Central memory CD8-positive, alpha-beta T cell (primary cell): ENCODE measurements around the gene TRAPPC12.
"Not testable (repeated sequence)": the region's sequence is repeated elsewhere in the genome, so short reads cannot be mapped to it uniquely, and the experiment has no call there.

Experiments used
- ATAC-seq: fragments of 150-1000 bp; cut with Tn5 transposase; replicated peaks from 2 replicates; pipeline ENCODE4 v1.10.0; 2022; ENCODE audit warnings: mild to moderate bottlenecking, moderate FRiP score, moderate number of reproducible peaks; ENCODE audit not compliant: poor library complexity, severe bottlenecking; ENCODE audit errors: extremely low read depth
- DNase-seq, 2 donors: peaks; one replicate each; pipeline ENCODE4 v3.0.0; 2021; ENCODE audit warnings: low spot score in 2 of 2
- H3K27ac Mint-ChIP-seq: one replicate; pipeline ENCODE4 v1.8.0; 2022; ENCODE audit warnings: low read depth, mild to moderate bottlenecking, moderate library complexity, mixed read lengths
- H3K27me3 Mint-ChIP-seq: one replicate; pipeline ENCODE4 v1.8.0; 2022; ENCODE audit warnings: mixed read lengths
- H3K36me3 Mint-ChIP-seq: one replicate; pipeline ENCODE4 v1.8.0; 2022; ENCODE audit warnings: mild to moderate bottlenecking, moderate library complexity, mixed read lengths; ENCODE audit not compliant: insufficient read depth
- H3K4me1 Mint-ChIP-seq: one replicate; pipeline ENCODE4 v1.8.0; 2022; ENCODE audit warnings: mixed read lengths
- H3K4me3 Mint-ChIP-seq: one replicate; pipeline ENCODE4 v1.8.0; 2022; ENCODE audit warnings: mild to moderate bottlenecking, moderate library complexity, mixed read lengths
- H3K9me3 Mint-ChIP-seq: one replicate; pipeline ENCODE4 v1.8.0; 2022; ENCODE audit warnings: mixed read lengths

TRAPPC12 gene

DNA sequence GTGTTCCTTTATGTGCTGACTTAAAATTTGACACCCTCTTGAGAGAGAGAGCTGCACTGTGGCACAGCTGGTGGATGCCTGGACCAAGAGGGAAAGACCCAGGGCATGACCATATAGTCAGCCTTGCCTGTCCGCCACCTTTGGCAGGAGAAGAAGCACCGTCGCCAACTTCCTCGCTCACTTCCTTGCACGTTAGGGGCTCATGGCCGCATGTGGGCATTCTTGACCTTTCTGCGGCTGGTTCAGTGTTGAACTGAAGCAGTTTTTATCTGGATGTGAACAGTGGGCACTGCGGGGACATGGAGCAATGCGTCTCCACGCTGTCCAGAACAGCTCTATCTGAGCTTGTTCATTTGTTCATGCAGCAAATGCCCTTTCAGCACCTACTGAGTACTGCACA lies 66.9 kb downstream of the TRAPPC12 start:
- Mint-ChIP-seq H3K27ac (no peak overlapping the region), H3K36me3 (peaks cover 25% of the 10 kb centered on the region), H3K27me3 (no peaks in the 10 kb centered on the region), H3K4me1 (peaks cover 8% of the 10 kb centered on the region), H3K9me3 (no peaks in the 10 kb centered on the region), H3K4me3 (no peak overlapping the region)
- no peak for DNase-seq
- ATAC-seq, result no peak

DNA sequence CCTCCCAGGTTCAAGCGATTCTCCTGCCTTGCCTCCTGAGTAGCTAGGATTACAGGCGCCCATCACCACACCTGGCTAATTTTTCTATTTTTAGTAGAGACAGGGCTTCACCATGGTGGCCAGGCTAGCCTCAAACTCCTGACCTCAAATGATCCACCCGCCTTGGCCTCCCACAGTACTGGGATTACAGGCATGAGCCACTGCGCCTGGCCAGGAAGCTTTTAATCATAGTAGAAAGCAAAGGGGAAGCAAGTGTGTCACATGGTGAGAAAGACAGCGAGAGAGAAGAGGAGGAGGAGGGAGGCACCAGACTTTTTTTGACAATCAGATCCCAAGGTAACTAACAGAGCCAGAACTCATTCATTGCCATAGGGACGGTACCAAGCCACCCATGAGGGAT lies 67.7 kb downstream of the TRAPPC12 start:
- H3K4me1 Mint-ChIP-seq, DNase-seq, ATAC-seq, H3K4me3 Mint-ChIP-seq, H3K9me3 Mint-ChIP-seq, H3K27me3 Mint-ChIP-seq: not testable (repeated sequence)
- Mint-ChIP-seq H3K27ac (peak overlapping the region; percentile 41), H3K36me3 (peaks cover 23% of the 10 kb centered on the region)

- Mint-ChIP-seq H3K9me3 (no peaks in the 10 kb centered on the region), H3K36me3 (peaks cover 23% of the 10 kb centered on the region), H3K4me1 (peaks cover 5% of the 10 kb centered on the region), H3K27ac (peak overlapping the region; percentile 46), H3K4me3 (no peak overlapping the region), H3K27me3 (no peaks in the 10 kb centered on the region)
- ATAC-seq (no peak), DNase-seq (no peak)
Observed at GRCh38 chr2:3447789-3448317, 68.4 kb downstream of the TRAPPC12 start.

- not testable (repeated sequence) for H3K27me3 Mint-ChIP-seq, H3K4me1 Mint-ChIP-seq, ATAC-seq, DNase-seq, H3K9me3 Mint-ChIP-seq, H3K4me3 Mint-ChIP-seq
- peaks cover 22% of the 10 kb centered on the region for H3K36me3 Mint-ChIP-seq
- H3K27ac Mint-ChIP-seq, result peak overlapping the region; percentile 46
Observed at GRCh38 chr2:3448441-3448911, 69.0 kb downstream of the TRAPPC12 start.

GRCh38 chr2:3449086-3449485 lies 69.6 kb downstream of the TRAPPC12 start:
- H3K27ac Mint-ChIP-seq, result no peak overlapping the region
- H3K4me1 Mint-ChIP-seq, result peaks cover 5% of the 10 kb centered on the region
- DNase-seq (no peak), ATAC-seq (no peak)
- H3K27me3 Mint-ChIP-seq, result no peaks in the 10 kb centered on the region
- H3K4me3 Mint-ChIP-seq, result no peak overlapping the region
- peaks cover 18% of the 10 kb centered on the region for H3K36me3 Mint-ChIP-seq
- no peaks in the 10 kb centered on the region for H3K9me3 Mint-ChIP-seq

DNA sequence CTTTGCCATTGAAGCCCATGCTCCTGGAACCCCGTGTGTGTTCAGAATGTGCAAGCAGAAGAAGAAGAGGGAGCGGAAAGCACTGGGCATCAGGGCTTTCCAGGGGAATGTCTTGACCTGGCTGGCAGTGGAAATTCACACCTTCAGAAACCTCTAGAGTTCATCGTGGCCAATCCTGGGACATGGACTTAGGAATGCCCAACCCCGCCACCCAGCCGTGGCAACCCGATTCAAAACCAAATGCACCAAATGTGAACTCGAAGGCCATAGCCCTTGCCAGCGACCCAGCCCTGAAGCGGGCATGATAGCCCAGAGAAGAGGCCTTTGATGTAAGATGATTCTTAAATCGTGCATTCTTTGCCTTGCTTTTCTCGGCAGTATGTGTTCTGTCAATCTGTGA lies 70.4 kb downstream of the TRAPPC12 start:
- peaks cover 5% of the 10 kb centered on the region for H3K4me1 Mint-ChIP-seq
- peaks cover 15% of the 10 kb centered on the region for H3K36me3 Mint-ChIP-seq
- no peak overlapping the region for H3K4me3 Mint-ChIP-seq
- ATAC-seq, result no peak
- H3K27ac Mint-ChIP-seq, result no peak overlapping the region
- H3K27me3 Mint-ChIP-seq, result no peaks in the 10 kb centered on the region
- DNase-seq, result no peak
- no peaks in the 10 kb centered on the region for H3K9me3 Mint-ChIP-seq

DNA sequence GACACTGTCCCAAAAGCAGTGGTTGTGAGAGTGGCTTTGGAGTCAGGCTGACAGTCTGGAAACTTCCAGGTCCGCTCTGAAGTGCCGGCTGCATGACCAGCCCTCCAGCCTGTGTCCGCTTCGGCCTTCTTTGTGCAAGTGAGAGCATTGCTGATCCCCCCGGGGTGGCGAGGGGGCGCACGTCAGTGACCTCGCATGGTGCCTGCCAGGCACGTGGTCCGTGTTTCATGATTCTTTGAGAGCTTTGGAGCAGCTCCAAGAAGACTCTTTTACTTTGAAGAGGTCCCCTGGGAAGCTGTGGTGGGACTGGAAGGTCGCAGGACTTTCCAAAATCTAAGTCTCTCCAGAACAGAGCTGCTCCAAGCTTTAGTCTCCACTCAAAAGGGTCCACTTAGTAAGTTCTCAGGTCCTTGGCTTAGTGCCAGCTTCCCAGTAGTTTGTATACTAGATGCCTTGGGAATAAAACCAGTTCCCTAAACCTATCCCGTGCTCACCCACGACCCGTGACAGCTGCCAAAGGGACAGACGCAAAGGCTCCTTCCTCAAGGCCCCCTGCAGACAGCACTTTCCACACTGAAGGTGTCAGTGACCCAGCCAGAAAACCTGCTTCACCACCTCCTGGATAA lies 71.0 kb downstream of the TRAPPC12 start:
- peaks cover 14% of the 10 kb centered on the region for H3K36me3 Mint-ChIP-seq
- peaks cover 5% of the 10 kb centered on the region for H3K4me1 Mint-ChIP-seq
- ATAC-seq, result no peak
- H3K4me3 Mint-ChIP-seq, result no peak overlapping the region
- H3K27ac Mint-ChIP-seq, result peak overlapping the region; percentile 52
- H3K27me3 Mint-ChIP-seq, result no peaks in the 10 kb centered on the region
- DNase-seq, result no peak
- H3K9me3 Mint-ChIP-seq, result no peaks in the 10 kb centered on the region

GRCh38 chr2:3451169-3451568 lies 71.7 kb downstream of the TRAPPC12 start:
- ATAC-seq (no peak), DNase-seq (no peak)
- no peak overlapping the region for H3K4me3 Mint-ChIP-seq
- peaks cover 16% of the 10 kb centered on the region for H3K36me3 Mint-ChIP-seq
- H3K9me3 Mint-ChIP-seq, result no peaks in the 10 kb centered on the region
- no peaks in the 10 kb centered on the region for H3K27me3 Mint-ChIP-seq
- peak overlapping the region; percentile 52 for H3K27ac Mint-ChIP-seq
- peaks cover 5% of the 10 kb centered on the region for H3K4me1 Mint-ChIP-seq

DNA sequence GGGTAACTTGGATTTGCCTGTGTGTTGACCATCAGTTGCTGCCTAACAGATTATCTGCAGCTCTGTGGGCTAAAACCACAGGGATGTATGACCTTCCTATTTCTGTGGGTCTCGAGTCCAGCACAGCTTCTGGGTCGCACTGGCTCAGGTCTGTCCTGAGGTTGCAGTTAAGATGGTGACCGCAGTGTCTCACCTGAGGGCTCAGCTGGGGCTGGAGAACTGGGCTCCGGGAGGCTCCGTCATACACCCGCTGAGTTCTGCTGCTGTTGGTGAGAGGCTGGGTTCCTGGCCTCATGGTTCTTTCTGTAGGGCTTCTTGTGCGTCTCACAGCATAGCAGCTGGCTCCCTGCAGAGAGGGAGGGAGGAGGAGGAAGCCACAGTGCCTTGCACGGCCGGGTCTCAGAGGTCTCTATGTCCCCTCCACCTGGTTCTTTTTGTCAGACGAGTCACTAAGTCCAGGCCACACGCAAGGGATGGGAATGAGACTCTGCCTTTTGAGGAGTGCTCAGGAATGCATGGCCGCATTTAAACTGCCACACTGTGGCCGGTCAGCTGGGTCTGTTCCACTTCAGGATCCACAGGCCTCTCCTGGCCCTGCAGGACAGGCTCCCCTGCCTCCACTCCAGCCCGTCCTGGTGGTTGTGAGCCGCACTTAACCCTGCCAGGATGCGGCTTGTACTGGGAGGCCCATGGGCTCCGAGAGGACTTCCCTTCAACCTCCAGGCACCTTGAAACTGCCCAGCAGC lies 72.6 kb downstream of the TRAPPC12 start:
- DNase-seq, result no peak
- H3K4me3 Mint-ChIP-seq, result no peak overlapping the region
- peaks cover 5% of the 10 kb centered on the region for H3K4me1 Mint-ChIP-seq
- no peaks in the 10 kb centered on the region for H3K9me3 Mint-ChIP-seq
- H3K27me3 Mint-ChIP-seq, result no peaks in the 10 kb centered on the region
- H3K27ac Mint-ChIP-seq, result no peak overlapping the region
- ATAC-seq, result no peak
- peaks cover 15% of the 10 kb centered on the region for H3K36me3 Mint-ChIP-seq

DNA sequence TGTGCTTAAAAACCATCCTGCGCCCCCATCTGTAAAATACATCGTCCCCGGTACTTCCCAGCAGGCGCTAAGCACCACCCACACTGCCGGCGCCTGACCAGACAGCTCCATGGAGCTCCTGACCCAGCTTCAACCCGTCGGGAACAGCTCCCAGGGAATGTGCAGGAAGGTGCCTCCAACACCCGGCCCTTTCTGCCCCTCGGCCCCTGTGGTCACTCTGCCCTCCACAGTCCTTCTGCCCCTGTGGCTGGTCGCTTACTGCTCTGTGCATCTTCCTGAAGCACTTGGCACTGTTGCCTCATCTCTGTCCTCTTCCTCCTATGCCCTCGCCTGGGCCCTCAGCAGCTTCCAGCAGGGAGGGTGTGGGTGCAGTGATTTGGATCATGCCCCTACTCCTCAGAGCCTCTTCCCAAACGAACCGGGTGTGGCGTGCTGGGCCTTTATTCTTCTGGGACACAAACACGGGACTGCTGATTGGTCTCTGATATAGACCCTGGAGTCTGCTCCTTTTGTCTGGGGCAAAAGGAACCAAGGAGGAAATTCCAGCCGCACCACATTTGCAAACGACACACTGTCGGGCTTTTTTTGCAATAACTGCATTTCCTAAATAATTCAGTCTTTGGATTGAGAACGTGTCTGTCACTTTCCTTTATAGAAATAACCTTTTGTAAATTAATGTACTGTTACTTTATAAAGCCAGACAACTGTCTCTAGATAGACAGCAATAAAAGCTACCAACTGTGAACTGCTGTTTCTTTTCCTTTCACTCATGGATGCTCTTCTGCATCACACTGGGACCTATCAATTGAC lies 73.9 kb downstream of the TRAPPC12 start:
- no peak for ATAC-seq
- H3K4me1 Mint-ChIP-seq, result peaks cover 5% of the 10 kb centered on the region
- peaks cover 12% of the 10 kb centered on the region for H3K36me3 Mint-ChIP-seq
- no peaks in the 10 kb centered on the region for H3K9me3 Mint-ChIP-seq
- DNase-seq, result no peak
- no peak overlapping the region for H3K27ac Mint-ChIP-seq
- no peak overlapping the region for H3K4me3 Mint-ChIP-seq
- no peaks in the 10 kb centered on the region for H3K27me3 Mint-ChIP-seq

GRCh38 chr2:3454005-3454404 lies 74.5 kb downstream of the TRAPPC12 start:
- not testable (repeated sequence) for ATAC-seq, H3K4me3 Mint-ChIP-seq, H3K4me1 Mint-ChIP-seq, H3K9me3 Mint-ChIP-seq, H3K27me3 Mint-ChIP-seq, DNase-seq, H3K27ac Mint-ChIP-seq
- H3K36me3 Mint-ChIP-seq, result peaks cover 11% of the 10 kb centered on the region

GRCh38 chr2:3454802-3455201 lies 75.3 kb downstream of the TRAPPC12 start:
- Mint-ChIP-seq H3K9me3 (no peaks in the 10 kb centered on the region), H3K27ac (peak overlapping the region; percentile 27), H3K27me3 (no peaks in the 10 kb centered on the region), H3K4me1 (peaks cover 5% of the 10 kb centered on the region), H3K4me3 (no peak overlapping the region), H3K36me3 (peaks cover 9% of the 10 kb centered on the region)
- no peak for ATAC-seq
- no peak for DNase-seq
